SK-N-MC (cell line): ENCODE data around the gene INSM1.
A peak's percentile ranks its signal among the peaks of the same experiment; 100 is the strongest.

Experiments used
- DNase-seq: peaks from one replicate; pipeline ENCODE4 v3.0.0-alpha.2; 2011; ENCODE audit warnings: low read depth, low spot score
- H3K27ac ChIP-seq: fragments of 200-600 bp; sonication (generic); 2 replicates; pipeline ENCODE4 v1.5.1; 2016; ENCODE audit warnings: mixed run types
- H3K36me3 ChIP-seq: fragments of 200-600 bp; sonication (generic); 2 replicates; pipeline ENCODE4 v1.6.1; 2017; ENCODE audit warnings: antibody characterized with exemption, low read length, mixed read lengths; ENCODE audit not compliant: insufficient read depth
- H3K4me3 ChIP-seq: fragments of 200-600 bp; sonication (generic); 2 replicates; pipeline ENCODE4 v1.5.1; 2016
- H3K9ac ChIP-seq: fragments of 200-600 bp; sonication (generic); 2 replicates; pipeline ENCODE4 v1.8.0; 2017; ENCODE audit warnings: mixed run types, mixed read lengths; ENCODE audit not compliant: insufficient read length
- H3K9me3 ChIP-seq: fragments of 200-600 bp; sonication (generic); 2 replicates; pipeline ENCODE4 v1.6.1; 2017; ENCODE audit warnings: low read depth, mild to moderate bottlenecking, antibody characterized with exemption, low read length, moderate library complexity, mixed read lengths
- EZH2 ChIP-seq: fragments of 200-600 bp; sonication (generic); IDR thresholded peaks from one replicate; pipeline ENCODE4 v1.6.1; 2017; ENCODE audit warnings: antibody characterized with exemption
- FOXP2 ChIP-seq: optimal IDR thresholded peaks from 2 replicates; pipeline ENCODE3; 2011; ENCODE audit warnings: mild to moderate bottlenecking, moderate library complexity; ENCODE audit not compliant: insufficient read depth; ENCODE audit errors: extremely low read length, control extremely low read depth
- POLR2AphosphoS5 ChIP-seq: IDR thresholded peaks from 2 replicates; pipeline ENCODE4 v1.6.1; 2012; ENCODE audit warnings: mild to moderate bottlenecking, low read depth, low read length, borderline replicate concordance

INSM1 gene

GRCh38 chr20:20412750-20413149 is 44.8 kb downstream of the INSM1 start:
- H3K4me3 ChIP-seq = peak overlapping the region; percentile 18; the same call in 1 of the 2 replicates
- H3K9ac ChIP-seq = no peak overlapping the region
- no peak for DNase-seq
- H3K9me3 ChIP-seq = no peaks in the 10 kb centered on the region
- TF ChIP-seq FOXP2 = no peak
- TF ChIP-seq POLR2AphosphoS5 = no peak
- TF ChIP-seq EZH2 = no peak
- no peaks in the 10 kb centered on the region for H3K36me3 ChIP-seq
- H3K27ac ChIP-seq = no peak overlapping the region

- H3K27ac ChIP-seq = no peak overlapping the region
- no peak for TF ChIP-seq FOXP2
- TF ChIP-seq POLR2AphosphoS5 = no peak
- no peak for TF ChIP-seq EZH2
- no peaks in the 10 kb centered on the region for H3K36me3 ChIP-seq
- H3K9me3 ChIP-seq = no peaks in the 10 kb centered on the region
- H3K4me3 ChIP-seq = no peak overlapping the region
- DNase-seq = no peak
- H3K9ac ChIP-seq = no peak overlapping the region
Observed at GRCh38 chr20:20413810-20414281, 45.9 kb downstream of the INSM1 start.

DNA sequence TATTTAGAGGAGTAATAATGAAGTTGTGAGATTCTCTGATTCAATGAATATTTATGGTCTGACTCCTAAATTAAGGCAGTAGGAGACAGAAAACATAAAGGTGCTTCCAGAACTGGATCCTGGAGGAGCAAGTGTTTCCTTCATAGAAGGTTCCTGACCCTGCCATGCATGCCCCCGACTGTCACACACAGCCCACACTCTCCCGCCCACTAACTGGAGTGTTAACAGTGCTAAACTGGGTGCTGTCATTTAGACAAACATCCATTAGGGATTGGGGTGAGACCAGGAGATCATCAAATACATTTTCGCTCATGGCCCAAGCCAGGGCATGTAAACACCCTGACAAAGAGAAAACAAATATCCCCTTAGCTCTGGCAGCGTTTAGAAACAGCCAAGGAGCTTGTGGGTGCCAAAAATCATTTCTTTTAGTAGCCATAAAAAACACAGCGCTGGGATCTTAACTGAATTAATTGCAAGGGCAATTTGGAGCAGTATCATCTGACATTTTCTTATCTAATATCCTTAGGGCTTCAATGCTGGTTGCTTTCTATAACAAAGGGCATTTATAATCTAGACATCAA is 46.8 kb downstream of the INSM1 start:
- TF ChIP-seq POLR2AphosphoS5 (no peak), FOXP2 (no peak), EZH2 (no peak)
- H3K4me3 ChIP-seq = no peak overlapping the region
- H3K27ac ChIP-seq = no peak overlapping the region
- H3K36me3 ChIP-seq = no peaks in the 10 kb centered on the region
- DNase-seq = no peak
- H3K9ac ChIP-seq = no peak overlapping the region
- no peaks in the 10 kb centered on the region for H3K9me3 ChIP-seq

- no peak overlapping the region for H3K4me3 ChIP-seq
- no peak overlapping the region for H3K9ac ChIP-seq
- no peak overlapping the region for H3K27ac ChIP-seq
- DNase-seq = no peak
- TF ChIP-seq POLR2AphosphoS5 = no peak
- no peak for TF ChIP-seq EZH2
- TF ChIP-seq FOXP2 = no peak
- no peaks in the 10 kb centered on the region for H3K36me3 ChIP-seq
- no peaks in the 10 kb centered on the region for H3K9me3 ChIP-seq
Observed at GRCh38 chr20:20415321-20415720, 47.4 kb downstream of the INSM1 start.

DNA sequence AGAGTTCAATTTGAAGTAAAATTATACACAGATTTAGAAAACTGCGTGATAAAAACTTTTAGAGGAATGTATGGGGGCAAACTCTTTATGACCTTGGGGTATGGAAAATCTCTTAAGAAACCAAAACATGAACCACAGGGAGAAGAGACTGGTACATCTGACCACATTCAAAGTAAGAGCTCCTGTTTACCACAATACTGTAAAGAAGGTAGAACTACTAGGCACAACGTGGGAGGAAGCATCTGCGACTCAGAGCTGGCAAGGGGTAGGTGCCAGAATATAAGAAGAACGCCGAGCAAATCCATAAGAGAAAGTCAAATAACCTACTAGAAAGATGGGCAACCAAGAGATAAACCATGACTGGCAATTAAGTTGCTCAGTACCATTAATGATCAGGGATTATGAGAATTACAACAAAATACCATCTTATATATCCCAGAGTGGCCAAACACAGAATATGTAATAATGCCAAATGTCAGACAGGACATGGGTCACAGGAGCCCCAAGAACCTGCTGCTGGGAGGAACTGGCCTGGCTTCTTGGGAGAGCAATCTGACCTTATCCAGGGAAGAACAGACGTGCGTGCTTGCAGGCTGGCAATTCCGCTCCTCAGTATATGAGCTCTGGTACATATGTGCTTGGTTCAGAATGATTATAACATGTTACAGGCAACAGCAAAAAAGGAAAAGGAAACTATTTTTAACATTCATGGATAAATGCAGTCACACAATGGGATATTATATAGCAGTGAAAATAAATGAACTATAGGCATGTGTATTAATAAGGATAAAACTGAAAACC is 50.2 kb downstream of the INSM1 start:
- H3K36me3 ChIP-seq = no peaks in the 10 kb centered on the region
- H3K4me3 ChIP-seq = no peak overlapping the region
- no peak overlapping the region for H3K9ac ChIP-seq
- no peak overlapping the region for H3K27ac ChIP-seq
- DNase-seq = no peak
- no peaks in the 10 kb centered on the region for H3K9me3 ChIP-seq
- TF ChIP-seq EZH2 (no peak), POLR2AphosphoS5 (no peak), FOXP2 (no peak)
